GM12891 (cell line): ENCODE measurements around the gene WDR76.
A peak's percentile ranks its signal among the peaks of the same experiment; 100 is the strongest.

Experiments
- PAX5 ChIP-seq: IDR thresholded peaks from 2 replicates; pipeline ENCODE4 v1.6.1; 2011; ENCODE audit warnings: low read length, moderate library complexity, mild to moderate bottlenecking; ENCODE audit not compliant: insufficient read depth, severe bottlenecking
- POLR2A ChIP-seq: IDR thresholded peaks from 2 replicates; pipeline ENCODE4 v1.6.1; 2011; ENCODE audit warnings: low read depth, low read length, control low read depth
- POLR2AphosphoS5 ChIP-seq: IDR thresholded peaks from 2 replicates; pipeline ENCODE4 v1.6.1; 2011; ENCODE audit warnings: low read depth, low read length, control low read depth
- POU2F2 ChIP-seq: IDR thresholded peaks from 2 replicates; pipeline ENCODE4 v1.6.1; 2011; ENCODE audit warnings: low read depth, mild to moderate bottlenecking, control low read depth, low read length, moderate library complexity
- TAF1 ChIP-seq: IDR thresholded peaks from 2 replicates; pipeline ENCODE4 v1.6.1; 2011; ENCODE audit warnings: low read depth, low read length, control low read depth

DNA sequence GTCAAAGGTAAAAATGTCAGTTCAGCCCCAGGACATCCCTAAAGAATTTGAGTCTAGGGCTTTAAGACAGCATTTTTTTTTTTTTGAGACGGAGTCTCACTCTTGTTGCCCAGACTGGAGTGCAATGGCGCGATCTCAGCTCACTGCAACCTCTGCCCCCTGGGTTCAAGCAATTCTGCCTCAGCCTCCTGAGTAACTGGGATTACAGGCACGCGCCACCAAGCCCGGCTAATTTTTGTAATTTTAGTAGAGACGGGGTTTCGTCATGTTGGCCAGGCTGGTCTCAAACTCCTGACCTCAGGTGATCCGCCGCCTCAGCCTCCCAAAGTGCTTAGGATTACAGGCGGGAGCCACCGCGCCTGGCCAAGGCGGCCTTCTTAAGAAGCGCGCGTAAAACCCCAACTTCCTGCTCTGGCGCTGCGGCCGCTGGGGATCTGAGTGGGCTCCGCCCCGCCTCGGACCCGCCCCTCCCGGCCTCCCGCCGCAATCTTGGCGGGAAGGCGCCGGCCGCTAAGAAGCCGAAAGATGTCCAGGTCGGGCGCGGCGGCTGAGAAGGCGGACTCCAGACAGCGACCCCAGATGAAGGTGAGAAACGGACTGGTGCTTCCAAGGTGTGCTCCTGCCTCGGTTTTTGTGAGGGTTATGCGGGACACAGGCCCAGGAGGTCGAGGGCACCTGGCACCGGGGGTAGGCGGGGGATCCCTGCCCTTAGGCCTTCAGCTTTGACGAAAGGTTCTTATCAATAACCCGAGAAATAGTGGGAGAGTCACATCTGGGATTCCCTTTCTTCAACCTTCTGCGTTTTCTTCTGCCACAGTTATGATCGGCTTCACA is at the start of gene WDR76:
- TF ChIP-seq POLR2AphosphoS5: no peak
- 0 out of 2 replicates have a peak, but pooled peaks have one; percentile 12 for TF ChIP-seq TAF1
- 0 out of 2 replicates have a peak, but pooled peaks have one; percentile 38 for TF ChIP-seq POLR2A
- no peak for TF ChIP-seq POU2F2
- no peak for TF ChIP-seq PAX5
